Peyer's patch (tissue), 4 donors: ENCODE data around the gene KCNMA1.

Source experiments
- CTCF ChIP-seq, 6 experiments: fragments of 450-650 bp in 4 of 6; fragments of 200-600 bp in 2 of 6; sonication (generic) in 1 of 6; IDR thresholded peaks; one replicate each; pipeline ENCODE4 v1.5.1; 2017 to 2019; ENCODE audit warnings: antibody characterized with exemption in 6 of 6, mild to moderate bottlenecking in 3 of 6, moderate library complexity in 1 of 6
- POLR2A ChIP-seq, 2 donors: fragments of 450-650 bp; IDR thresholded peaks; one replicate each; pipeline ENCODE4 v1.5.1; 2017; ENCODE audit warnings: antibody characterized with exemption in 2 of 2, mild to moderate bottlenecking in 2 of 2, moderate library complexity in 2 of 2

- TF ChIP-seq CTCF (IDR thresholded peaks at IDR 0.05) (no peak), POLR2A (IDR thresholded peaks at IDR 0.05) (no peak)
Observed at GRCh38 chr10:77023396-77023795, 614.2 kb downstream of the KCNMA1 start.
